CD8-positive, alpha-beta memory T cell (primary cell): Measurements from ENCODE around the gene KREMEN2. TPM values are rescaled to one million over a fixed set of nuclear protein-coding genes. Genes with fewer than 3 reads are reported as not detected.
"Not testable (repeated sequence)": the region's sequence is repeated elsewhere in the genome, so short reads cannot be mapped to it uniquely, and the experiment has no call there.

ENCODE experiments used
- CTCF ChIA-PET: fragments of 350-600 bp; sonication (Branson Sonifier 250); formaldehyde crosslinking; loops from one replicate; lab custom pipeline; 2021; ENCODE audit warnings: antibody characterized with exemption; lab: Charles Lee
- POLR2A ChIA-PET: fragments of 350-600 bp; sonication (Branson Sonifier 250); formaldehyde crosslinking; loops from one replicate; lab custom pipeline; 2021; ENCODE audit warnings: antibody characterized with exemption; lab: Charles Lee
- DNase-seq, 5 donors: peaks; one replicate each; pipeline versions ENCODE4 v3.0.0 to v3.0.0-alpha.2; 2020 to 2022; ENCODE audit warnings: mixed read lengths in 1 of 5
- H3K27ac ChIP-seq: one replicate; pipeline ENCODE4 v1.7.0; 2013; ENCODE audit warnings: low read depth, mild to moderate bottlenecking, low read length, moderate library complexity
- H3K27me3 ChIP-seq: 2 replicates; pipeline ENCODE4 v1.7.0; 2013; ENCODE audit warnings: low read length, mild to moderate bottlenecking; ENCODE audit not compliant: insufficient read depth, poor library complexity, severe bottlenecking
- H3K36me3 ChIP-seq: 2 replicates; pipeline ENCODE4 v1.7.0; 2013; ENCODE audit warnings: mild to moderate bottlenecking, low read length, moderate library complexity; ENCODE audit not compliant: insufficient read depth
- H3K4me1 ChIP-seq: 2 replicates; pipeline ENCODE4 v1.7.0; 2013; ENCODE audit warnings: mild to moderate bottlenecking, low read length, moderate library complexity; ENCODE audit not compliant: insufficient read depth
- H3K4me3 ChIP-seq: 2 replicates; pipeline ENCODE4 v1.7.0; 2013; ENCODE audit warnings: mild to moderate bottlenecking, low read length
- H3K9me3 ChIP-seq: 2 replicates; pipeline ENCODE4 v1.7.0; 2013; ENCODE audit warnings: mild to moderate bottlenecking, low read length
- H3K27ac Mint-ChIP-seq, 8 donors: one replicate each; pipeline ENCODE4 v1.8.0; 2020 to 2021; ENCODE audit warnings: mixed read lengths in 8 of 8, mild to moderate bottlenecking in 6 of 8, inconsistent platforms in 3 of 8, moderate library complexity in 3 of 8
- H3K27me3 Mint-ChIP-seq, 2 donors: one replicate each; pipeline ENCODE4 v1.8.0; 2020 to 2021; ENCODE audit warnings: mixed read lengths in 2 of 2, mild to moderate bottlenecking in 1 of 2, moderate library complexity in 1 of 2
- H3K36me3 Mint-ChIP-seq, 3 donors: one replicate each; pipeline ENCODE4 v1.8.0; 2020 to 2021; ENCODE audit warnings: mixed read lengths in 3 of 3, inconsistent platforms in 1 of 3, mild to moderate bottlenecking in 1 of 3
- H3K4me1 Mint-ChIP-seq, 3 donors: one replicate each; pipeline ENCODE4 v1.8.0; 2020 to 2021; ENCODE audit warnings: mixed read lengths in 3 of 3, inconsistent platforms in 1 of 3, mild to moderate bottlenecking in 1 of 3
- H3K4me3 Mint-ChIP-seq, 7 donors: one replicate each; pipeline ENCODE4 v1.8.0; 2020 to 2021; ENCODE audit warnings: mixed read lengths in 7 of 7, mild to moderate bottlenecking in 6 of 7, moderate library complexity in 4 of 7, inconsistent platforms in 2 of 7
- H3K9me3 Mint-ChIP-seq, 5 donors: one replicate each; pipeline ENCODE4 v1.8.0; 2020 to 2022; ENCODE audit warnings: mixed read lengths in 5 of 5, mild to moderate bottlenecking in 3 of 5, moderate library complexity in 2 of 5, inconsistent platforms in 1 of 5
- polyA plus RNA-seq: library from polyadenylated mRNA; unstranded; fragments of 300-500 nt; fragmentation: Illumina TruSeq; gene quantifications from one replicate; pipeline ENCODE4 v1.2.3, GENCODE V29; 2021
- total RNA-seq, 2 experiments: library from RNA; stranded (reverse); gene quantifications; one replicate each; pipeline ENCODE4 v1.2.3, GENCODE V29; 2021

KREMEN2 gene
- total and polyA plus RNA-seq, 3 experiments from 2014 or later: not detected

DNA sequence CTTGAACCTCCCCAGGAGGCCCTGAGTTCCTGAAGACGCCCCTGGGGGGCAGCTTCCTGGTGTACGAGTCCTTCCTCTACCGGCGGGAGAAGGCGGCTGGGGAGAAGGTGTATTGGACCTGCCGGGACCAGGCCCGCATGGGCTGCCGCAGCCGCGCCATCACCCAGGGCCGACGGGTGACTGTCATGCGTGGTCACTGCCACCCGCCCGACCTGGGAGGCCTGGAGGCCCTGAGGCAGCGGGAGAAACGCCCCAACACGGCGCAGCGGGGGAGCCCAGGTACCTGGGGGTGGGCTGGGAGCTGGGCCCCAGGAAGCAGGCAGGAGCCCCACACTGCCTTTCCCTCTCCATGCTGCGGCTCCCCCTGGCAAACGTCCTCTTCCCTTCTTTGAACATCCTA is 30.4 kb upstream of the KREMEN2 start:
- no peak for DNase-seq
- no peak overlapping the region for H3K27ac ChIP-seq
- no peak overlapping the region for H3K4me3 Mint-ChIP-seq
- H3K36me3 ChIP-seq: peaks cover 9% of the 10 kb centered on the region
- no peak overlapping the region for H3K27ac Mint-ChIP-seq
- ChIA-PET POLR2A (no interaction called here), CTCF (no interaction called here)
- H3K27me3 Mint-ChIP-seq: no peaks in the 10 kb centered on the region
- H3K4me1 ChIP-seq: no peaks in the 10 kb centered on the region
- H3K9me3 Mint-ChIP-seq: no peaks in the 10 kb centered on the region
- H3K36me3 Mint-ChIP-seq: peaks cover 4 to 64% (median 8%) of the 10 kb centered on the region in 3 donors
- no peaks in the 10 kb centered on the region for H3K4me1 Mint-ChIP-seq
- H3K27me3 ChIP-seq: no peaks in the 10 kb centered on the region
- H3K9me3 ChIP-seq: no peaks in the 10 kb centered on the region
- no peak overlapping the region for H3K4me3 ChIP-seq

GRCh38 chr16:2934450-2934849 is 29.6 kb upstream of the KREMEN2 start:
- Histone ChIP-seq H3K27me3 (no peaks in the 10 kb centered on the region), H3K4me3 (no peak overlapping the region), H3K4me1 (no peaks in the 10 kb centered on the region), H3K36me3 (peaks cover 8% of the 10 kb centered on the region), H3K27ac (no peak overlapping the region), H3K9me3 (no peaks in the 10 kb centered on the region)
- Mint-ChIP-seq H3K9me3 (no peaks in the 10 kb centered on the region), H3K36me3 (peaks cover 4 to 70% (median 8%) of the 10 kb centered on the region in 3 donors), H3K27me3 (no peaks in the 10 kb centered on the region), H3K27ac (no peak overlapping the region), H3K4me1 (no peaks in the 10 kb centered on the region), H3K4me3 (no peak overlapping the region)
- no peak for DNase-seq
- ChIA-PET CTCF (interaction anchor here (0.6 kb wide), 1 partner anchor 27 kb away, joined by 3 read pairs; no protein-coding TSS in a partner anchor), POLR2A (no interaction called here)

GRCh38 chr16:2936436-2937011 is 27.6 kb upstream of the KREMEN2 start:
- H3K4me1 Mint-ChIP-seq: no peaks in the 10 kb centered on the region
- Histone ChIP-seq H3K9me3 (no peaks in the 10 kb centered on the region), H3K36me3 (peaks cover 16% of the 10 kb centered on the region), H3K4me3 (no peak overlapping the region), H3K27me3 (no peaks in the 10 kb centered on the region), H3K4me1 (no peaks in the 10 kb centered on the region), H3K27ac (no peak overlapping the region)
- no peak for DNase-seq
- no peaks in the 10 kb centered on the region for H3K27me3 Mint-ChIP-seq
- no peaks in the 10 kb centered on the region for H3K9me3 Mint-ChIP-seq
- peaks cover 8 to 82% (median 15%) of the 10 kb centered on the region in 3 donors for H3K36me3 Mint-ChIP-seq
- POLR2A ChIA-PET: interaction anchor here (0.6 to 0.7 kb wide), 2 partner anchors 16 to 26 kb away, joined by 4 to 5 read pairs; no protein-coding TSS in a partner anchor
- CTCF ChIA-PET: interaction anchor here (1.4 kb wide), 1 partner anchor 10 kb away, joined by 3 read pairs; no protein-coding TSS in a partner anchor
- no peak overlapping the region for H3K4me3 Mint-ChIP-seq
- no peak overlapping the region for H3K27ac Mint-ChIP-seq

DNA sequence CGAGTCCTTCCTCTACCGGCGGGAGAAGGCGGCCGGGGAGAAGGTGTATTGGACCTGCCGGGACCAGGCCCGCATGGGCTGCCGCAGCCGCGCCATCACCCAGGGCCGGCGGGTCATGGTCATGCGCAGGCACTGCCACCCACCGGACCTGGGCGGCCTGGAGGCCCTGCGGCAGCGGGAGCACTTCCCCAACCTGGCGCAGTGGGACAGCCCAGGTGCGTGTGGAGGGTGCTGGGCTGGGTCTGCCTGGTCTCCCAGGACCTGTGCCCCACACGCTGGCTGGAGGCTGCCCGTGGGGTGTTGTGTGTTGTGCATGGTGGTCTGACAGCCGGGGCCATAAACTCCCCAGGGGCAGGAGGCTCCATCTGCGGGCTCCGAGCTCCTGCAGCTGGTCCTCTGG is 26.9 kb upstream of the KREMEN2 start:
- no peak overlapping the region for H3K27ac Mint-ChIP-seq
- no peak overlapping the region for H3K27ac ChIP-seq
- no peaks in the 10 kb centered on the region for H3K27me3 ChIP-seq
- peaks cover 16% of the 10 kb centered on the region for H3K36me3 ChIP-seq
- H3K4me3 Mint-ChIP-seq: no peak overlapping the region
- no peaks in the 10 kb centered on the region for H3K27me3 Mint-ChIP-seq
- no peak overlapping the region for H3K4me3 ChIP-seq
- POLR2A ChIA-PET: no interaction called here
- no peaks in the 10 kb centered on the region for H3K4me1 ChIP-seq
- H3K9me3 ChIP-seq: no peaks in the 10 kb centered on the region
- DNase-seq: no peak
- CTCF ChIA-PET: interaction anchor here (1.4 kb wide), 1 partner anchor 10 kb away, joined by 3 read pairs; no protein-coding TSS in a partner anchor
- H3K4me1 Mint-ChIP-seq: no peaks in the 10 kb centered on the region
- H3K9me3 Mint-ChIP-seq: no peaks in the 10 kb centered on the region
- peaks cover 8 to 83% (median 15%) of the 10 kb centered on the region in 3 donors for H3K36me3 Mint-ChIP-seq

- H3K4me3 ChIP-seq: no peak overlapping the region
- no peak for DNase-seq
- no peaks in the 10 kb centered on the region for H3K27me3 ChIP-seq
- ChIA-PET CTCF (interaction anchor here (2.3 kb wide), 1 partner anchor 11 kb away, joined by 10 read pairs; no protein-coding TSS in a partner anchor), POLR2A (no interaction called here)
- H3K9me3 ChIP-seq: no peaks in the 10 kb centered on the region
- Mint-ChIP-seq H3K4me3 (no peak overlapping the region), H3K4me1 (no peaks in the 10 kb centered on the region), H3K36me3 (peaks cover 11 to 81% (median 17%) of the 10 kb centered on the region in 3 donors), H3K27me3 (no peaks in the 10 kb centered on the region), H3K27ac (no peak overlapping the region), H3K9me3 (no peaks in the 10 kb centered on the region)
- H3K4me1 ChIP-seq: no peaks in the 10 kb centered on the region
- H3K36me3 ChIP-seq: peaks cover 21% of the 10 kb centered on the region
- H3K27ac ChIP-seq: no peak overlapping the region
Measured at GRCh38 chr16:2938206-2938605, 25.9 kb upstream of the KREMEN2 start.

DNA sequence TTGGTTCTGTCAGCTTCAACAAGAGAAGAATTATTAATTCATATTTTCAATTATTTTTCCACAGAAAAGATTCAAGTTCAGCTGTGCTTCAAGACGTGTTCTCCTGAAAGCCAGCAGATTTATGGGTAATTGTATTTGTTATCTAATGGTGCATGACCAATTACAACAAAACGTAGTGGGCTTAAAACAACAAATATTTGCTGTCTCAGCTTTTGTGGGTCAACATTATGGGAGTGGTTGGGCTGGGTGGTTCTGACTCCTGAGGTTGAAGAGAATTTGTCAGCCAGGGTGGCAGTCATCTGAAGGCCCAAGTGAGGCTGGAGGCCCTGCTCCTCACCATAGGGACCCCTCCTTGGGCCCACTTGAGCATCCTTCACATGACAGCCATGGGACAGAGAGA is 24.1 kb upstream of the KREMEN2 start:
- H3K27ac ChIP-seq: no peak overlapping the region
- ChIA-PET POLR2A (no interaction called here), CTCF (interaction anchor here (0.6 to 2.3 kb wide), 6 partner anchors 12 to 490 kb away, joined by 3 to 10 read pairs (median 4); no protein-coding TSS in a partner anchor)

DNA sequence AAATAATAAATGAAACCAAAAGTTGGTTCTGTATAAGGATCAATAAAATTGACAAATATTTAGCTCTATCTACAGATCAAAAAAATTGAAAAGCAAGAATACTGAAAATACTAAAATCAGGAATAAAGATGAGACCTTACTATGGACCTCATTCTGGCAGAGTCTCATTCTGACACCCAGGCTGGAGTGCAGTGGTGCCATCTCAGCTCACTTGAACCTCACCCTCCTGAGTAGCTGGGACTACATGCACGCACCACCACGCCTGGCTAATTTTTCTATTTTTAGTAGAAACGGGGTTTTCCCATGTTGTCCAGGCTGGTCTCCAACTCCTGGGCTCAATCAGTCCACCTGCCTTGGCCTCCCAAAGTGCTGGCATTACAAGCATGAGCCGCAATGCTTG is 22.0 kb upstream of the KREMEN2 start:
- Histone ChIP-seq H3K4me1 (no peaks in the 10 kb centered on the region), H3K27me3 (no peaks in the 10 kb centered on the region), H3K27ac (no peak overlapping the region), H3K9me3 (no peaks in the 10 kb centered on the region), H3K36me3 (peaks cover 23% of the 10 kb centered on the region), H3K4me3 (no peak overlapping the region)
- Mint-ChIP-seq H3K9me3 (no peaks in the 10 kb centered on the region), H3K4me1 (no peaks in the 10 kb centered on the region), H3K4me3 (no peak overlapping the region), H3K36me3 (peaks cover 10 to 63% (median 10%) of the 10 kb centered on the region in 3 donors), H3K27ac (peak overlapping the region in 1 of 8 donors; percentile 19), H3K27me3 (no peaks in the 10 kb centered on the region)
- ChIA-PET CTCF (no interaction called here), POLR2A (interaction anchor here (0.7 kb wide), 1 partner anchor 52 kb away, joined by 8 read pairs; no protein-coding TSS in a partner anchor)
- no peak for DNase-seq

More for the DNA sequence above, 24.1 kb upstream of the KREMEN2 start:
- H3K9me3 ChIP-seq: no peaks in the 10 kb centered on the region
- H3K36me3 ChIP-seq: peaks cover 23% of the 10 kb centered on the region
- no peak overlapping the region for H3K4me3 ChIP-seq
- Mint-ChIP-seq H3K4me1 (no peaks in the 10 kb centered on the region), H3K9me3 (no peaks in the 10 kb centered on the region), H3K36me3 (peaks cover 8 to 75% (median 10%) of the 10 kb centered on the region in 3 donors), H3K4me3 (no peak overlapping the region), H3K27me3 (no peaks in the 10 kb centered on the region), H3K27ac (peak overlapping the region in 1 of 8 donors; percentile 74)
- no peaks in the 10 kb centered on the region for H3K4me1 ChIP-seq
- no peaks in the 10 kb centered on the region for H3K27me3 ChIP-seq
- no peak for DNase-seq

- POLR2A ChIA-PET: interaction anchor here (0.6 kb wide), 1 partner anchor 613 kb away, joined by 4 read pairs; no protein-coding TSS in a partner anchor
Measured at GRCh38 chr16:2943716-2944115, 20.4 kb upstream of the KREMEN2 start.

More at GRCh38 chr16:2943716-2944115, 20.4 kb upstream of the KREMEN2 start:
- H3K4me1 ChIP-seq, H3K27me3 Mint-ChIP-seq, H3K4me3 ChIP-seq, H3K9me3 Mint-ChIP-seq, H3K27ac Mint-ChIP-seq, DNase-seq, H3K9me3 ChIP-seq, H3K4me3 Mint-ChIP-seq, H3K27ac ChIP-seq, H3K27me3 ChIP-seq, H3K4me1 Mint-ChIP-seq: not testable (repeated sequence)
- CTCF ChIA-PET: interaction anchor here (2.5 kb wide), 1 partner anchor 17 kb away, joined by 7 read pairs; no protein-coding TSS in a partner anchor
- peaks cover 10 to 58% (median 10%) of the 10 kb centered on the region in 3 donors for H3K36me3 Mint-ChIP-seq
- peaks cover 18% of the 10 kb centered on the region for H3K36me3 ChIP-seq
